HG03565 (cell line): ENCODE data around the gene CACNA1B.

Experiments used
- ATAC-seq: cut with Tn5 transposase; IDR thresholded peaks from one replicate; pipeline ENCODE4 v1.9.1; 2021; ENCODE audit warnings: mild to moderate bottlenecking, moderate library complexity; ENCODE audit not compliant: unreplicated experiment

CACNA1B gene

GRCh38 chr9:138025908-138026307, 148.3 kb downstream of the CACNA1B start:
- no peak for ATAC-seq

GRCh38 chr9:138028596-138028995, 151.0 kb downstream of the CACNA1B start:
- no peak for ATAC-seq

- no peak for ATAC-seq
These were observed 153.6 kb downstream of the CACNA1B start for GRCh38 chr9:138031186-138031585.

- ATAC-seq = no peak
These were observed 156.4 kb downstream of the CACNA1B start for GRCh38 chr9:138033950-138034349.

GRCh38 chr9:138037140-138037539, 159.6 kb downstream of the CACNA1B start:
- no peak for ATAC-seq

GRCh38 chr9:138038244-138038671, 160.7 kb downstream of the CACNA1B start:
- no peak for ATAC-seq

GRCh38 chr9:138040446-138041430, 163.2 kb downstream of the CACNA1B start:
- ATAC-seq = no peak

- no peak for ATAC-seq
These were observed 164.6 kb downstream of the CACNA1B start for GRCh38 chr9:138042146-138042545.

GRCh38 chr9:138042640-138043039, 165.1 kb downstream of the CACNA1B start:
- no peak for ATAC-seq

- no peak for ATAC-seq
These were observed 165.5 kb downstream of the CACNA1B start for GRCh38 chr9:138043061-138043410.

- ATAC-seq = no peak
These were observed 166.1 kb downstream of the CACNA1B start for GRCh38 chr9:138043411-138044345.

- no peak for ATAC-seq
These were observed 167.2 kb downstream of the CACNA1B start for GRCh38 chr9:138044485-138045383.

- no peak for ATAC-seq
These were observed 168.2 kb downstream of the CACNA1B start for GRCh38 chr9:138045541-138046490.

GRCh38 chr9:138046641-138047301, 169.2 kb downstream of the CACNA1B start:
- ATAC-seq = no peak

GRCh38 chr9:138047469-138048040, 170.0 kb downstream of the CACNA1B start:
- ATAC-seq = no peak

GRCh38 chr9:138048184-138048583, 170.6 kb downstream of the CACNA1B start:
- ATAC-seq = no peak

- no peak for ATAC-seq
These were observed 171.7 kb downstream of the CACNA1B start for GRCh38 chr9:138049085-138049778.
